Uterus (tissue), 4 donors: Measurements from ENCODE around the gene PRKN. TPM values are rescaled to one million over a fixed set of nuclear protein-coding genes. Genes with fewer than 3 reads are reported as not detected.

ENCODE experiments used
- DNase-seq, 2 donors: peaks; one replicate each; pipeline ENCODE4 v3.0.0-alpha.2; 2019 to 2020
- H3K27ac ChIP-seq, 2 donors: fragments of 200-600 bp; sonication (generic); 1 replicate in 1 of 2; 2 replicates in 1 of 2; pipeline ENCODE4 v1.5.1; 2016 to 2018
- H3K27me3 ChIP-seq, 2 donors: fragments of 200-600 bp; sonication (generic); one replicate each; pipeline ENCODE4 v1.5.1; 2018 to 2019; ENCODE audit warnings: control low read depth in 1 of 2
- H3K36me3 ChIP-seq, 2 donors: fragments of 200-600 bp; sonication (generic); one replicate each; pipeline ENCODE4 v1.5.1; 2019; ENCODE audit warnings: control low read depth in 1 of 2
- H3K4me1 ChIP-seq, 2 donors: fragments of 200-600 bp; sonication (generic); one replicate each; pipeline ENCODE4 v1.5.1; 2018 to 2019; ENCODE audit warnings: control low read depth in 1 of 2
- H3K4me3 ChIP-seq, 2 donors: fragments of 200-600 bp; sonication (generic); 1 replicate in 1 of 2; 2 replicates in 1 of 2; pipeline ENCODE4 v1.5.1; 2018 to 2019; ENCODE audit warnings: mild to moderate bottlenecking in 1 of 2
- H3K9me3 ChIP-seq, 2 donors: fragments of 200-600 bp; sonication (generic); one replicate each; pipeline ENCODE4 v1.5.1; 2019; ENCODE audit warnings: control low read depth in 1 of 2
- POLR2A ChIP-seq, 2 donors: fragments of 450-650 bp; IDR thresholded peaks; one replicate each; pipeline ENCODE4 v1.6.1; 2016; ENCODE audit warnings: antibody characterized with exemption in 2 of 2, mild to moderate bottlenecking in 1 of 2, moderate library complexity in 1 of 2
- intact Hi-C: fragments of 100-400 bp; cut with DNase I; formaldehyde crosslinking; loops from one replicate; pipeline ENCODE4 v1.15.1; 2023; ENCODE audit warnings: low total_unique reads
- total RNA-seq, 4 donors: library from RNA; depleted of rRNA in 3 of 4; stranded (reverse); fragments of >200 nt in 3 of 4; gene quantifications; one replicate each; pipeline versions ENCODE4 v1.1.0 to v1.2.4, GENCODE V29; 2014 to 2023
- TF ChIP-seq, protein P1 (sequence below), 4 experiments: fragments of 200-600 bp in 2 of 4; fragments of 450-650 bp in 2 of 4; sonication (generic) in 2 of 4; IDR thresholded peaks; one replicate each; pipeline ENCODE4 v1.5.1; 2016 to 2019; ENCODE audit warnings: antibody characterized with exemption in 4 of 4, mild to moderate bottlenecking in 2 of 4, moderate library complexity in 1 of 4
- donor health status: DM: yes; HTN: yes; CAD: no.

PRKN gene
- total RNA-seq, 4 donors from 2014 or later = 10.2 to 21.3 (median 13.1) TPM

DNA sequence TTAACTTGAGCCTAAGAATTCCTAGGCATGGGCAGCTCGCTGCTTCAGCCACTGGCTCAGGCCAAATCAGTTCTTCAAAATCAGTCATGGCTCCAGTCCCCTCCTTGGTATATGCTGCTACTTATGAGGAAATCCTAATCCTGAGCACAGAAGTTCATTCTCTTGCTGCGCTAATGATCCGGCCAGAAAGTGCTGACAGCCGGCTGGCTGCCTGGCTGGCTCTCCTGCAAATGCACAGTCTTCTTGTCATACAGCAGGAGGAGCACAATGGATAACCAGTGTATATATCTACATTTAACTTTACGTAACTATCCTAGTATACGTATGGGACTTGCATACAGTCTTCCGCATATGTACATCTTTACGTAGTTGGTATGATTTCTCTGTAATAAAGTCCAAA, 500.8 kb downstream of the PRKN start:
- no peak overlapping the region for H3K4me3 ChIP-seq
- intact Hi-C loops = no loop called here
- H3K9me3 ChIP-seq = no peaks in the 10 kb centered on the region
- TF ChIP-seq POLR2A (IDR thresholded peaks at IDR 0.05) = no peak
- TF ChIP-seq, protein P1, sequence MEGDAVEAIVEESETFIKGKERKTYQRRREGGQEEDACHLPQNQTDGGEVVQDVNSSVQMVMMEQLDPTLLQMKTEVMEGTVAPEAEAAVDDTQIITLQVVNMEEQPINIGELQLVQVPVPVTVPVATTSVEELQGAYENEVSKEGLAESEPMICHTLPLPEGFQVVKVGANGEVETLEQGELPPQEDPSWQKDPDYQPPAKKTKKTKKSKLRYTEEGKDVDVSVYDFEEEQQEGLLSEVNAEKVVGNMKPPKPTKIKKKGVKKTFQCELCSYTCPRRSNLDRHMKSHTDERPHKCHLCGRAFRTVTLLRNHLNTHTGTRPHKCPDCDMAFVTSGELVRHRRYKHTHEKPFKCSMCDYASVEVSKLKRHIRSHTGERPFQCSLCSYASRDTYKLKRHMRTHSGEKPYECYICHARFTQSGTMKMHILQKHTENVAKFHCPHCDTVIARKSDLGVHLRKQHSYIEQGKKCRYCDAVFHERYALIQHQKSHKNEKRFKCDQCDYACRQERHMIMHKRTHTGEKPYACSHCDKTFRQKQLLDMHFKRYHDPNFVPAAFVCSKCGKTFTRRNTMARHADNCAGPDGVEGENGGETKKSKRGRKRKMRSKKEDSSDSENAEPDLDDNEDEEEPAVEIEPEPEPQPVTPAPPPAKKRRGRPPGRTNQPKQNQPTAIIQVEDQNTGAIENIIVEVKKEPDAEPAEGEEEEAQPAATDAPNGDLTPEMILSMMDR (IDR thresholded peaks at IDR 0.05) = no peak
- no peak for DNase-seq
- H3K27me3 ChIP-seq = no peaks in the 10 kb centered on the region
- H3K4me1 ChIP-seq = no peaks in the 10 kb centered on the region
- H3K27ac ChIP-seq = no peak overlapping the region
- H3K36me3 ChIP-seq = no peaks in the 10 kb centered on the region

DNA sequence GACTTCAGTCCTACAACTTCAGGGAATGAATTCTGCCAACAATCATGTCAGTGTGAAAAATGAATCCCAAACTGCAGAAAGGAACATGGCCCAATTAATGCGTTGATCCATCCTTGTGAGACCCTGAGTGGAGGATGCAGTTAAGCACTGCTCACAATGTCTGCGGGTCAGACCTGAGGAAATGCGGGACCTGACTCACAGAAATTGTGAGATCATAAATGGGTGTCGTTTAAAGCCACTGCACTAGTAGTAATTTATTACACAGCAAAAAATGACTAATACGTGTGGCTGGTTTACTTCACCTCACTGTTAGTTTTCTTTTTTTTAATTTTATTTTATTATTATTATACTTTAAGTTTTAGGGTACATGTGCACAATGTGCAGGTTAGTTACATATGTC, 505.0 kb downstream of the PRKN start:
- Histone ChIP-seq H3K4me3 (no peak overlapping the region), H3K27ac (no peak overlapping the region), H3K27me3 (no peaks in the 10 kb centered on the region), H3K9me3 (no peaks in the 10 kb centered on the region), H3K4me1 (no peaks in the 10 kb centered on the region), H3K36me3 (no peaks in the 10 kb centered on the region)
- TF ChIP-seq, protein P1 (IDR thresholded peaks at IDR 0.05) = no peak
- no peak for TF ChIP-seq POLR2A (IDR thresholded peaks at IDR 0.05)
- DNase-seq = no peak
- intact Hi-C loops = no loop called here

DNA sequence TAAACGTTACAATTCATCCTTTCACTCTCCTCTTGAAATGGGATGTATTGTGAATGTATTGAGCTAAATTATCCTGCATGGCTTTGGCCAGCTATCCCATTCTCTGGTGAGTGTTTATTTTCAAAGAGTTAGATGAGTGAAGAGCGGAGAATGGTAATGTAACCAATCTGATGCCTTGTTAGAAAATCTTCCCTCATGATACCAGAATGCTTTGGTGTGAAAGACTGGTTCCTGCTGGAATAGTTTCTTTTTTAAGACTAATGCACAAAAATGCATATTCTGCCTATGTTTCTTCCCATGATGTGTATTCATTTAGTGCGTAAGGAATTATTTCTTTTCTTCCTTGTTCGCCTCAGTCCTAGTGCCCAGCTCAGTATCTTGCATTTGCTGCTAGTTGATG, 506.7 kb downstream of the PRKN start:
- H3K4me1 ChIP-seq = no peaks in the 10 kb centered on the region
- intact Hi-C loops = no loop called here
- DNase-seq = no peak
- no peaks in the 10 kb centered on the region for H3K9me3 ChIP-seq
- H3K27me3 ChIP-seq = no peaks in the 10 kb centered on the region
- no peaks in the 10 kb centered on the region for H3K36me3 ChIP-seq
- H3K27ac ChIP-seq = no peak overlapping the region
- no peak overlapping the region for H3K4me3 ChIP-seq
- TF ChIP-seq POLR2A (IDR thresholded peaks at IDR 0.05) = no peak

DNA sequence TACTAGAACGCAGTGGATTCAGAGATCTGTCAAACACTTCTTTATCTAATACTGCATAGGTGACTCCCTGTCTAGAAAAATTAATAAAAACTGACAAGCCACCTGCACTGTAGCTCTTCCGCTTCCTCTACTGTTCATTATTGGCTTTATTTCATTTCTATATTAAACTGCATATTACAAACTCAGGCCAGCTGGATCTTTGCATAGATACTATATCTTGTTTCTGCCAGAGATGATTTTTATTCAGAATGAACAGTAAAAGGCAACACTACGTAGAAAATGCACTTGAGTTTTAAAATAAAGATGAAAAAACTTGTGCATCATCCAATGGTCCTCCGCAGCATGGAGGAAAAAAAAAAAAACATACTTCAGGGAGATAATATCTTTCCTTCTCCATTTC, 508.3 kb downstream of the PRKN start:
- DNase-seq = no peak
- H3K27me3 ChIP-seq = no peaks in the 10 kb centered on the region
- TF ChIP-seq, protein P1 (IDR thresholded peaks at IDR 0.05) = no peak
- TF ChIP-seq POLR2A (IDR thresholded peaks at IDR 0.05) = no peak
- no peaks in the 10 kb centered on the region for H3K36me3 ChIP-seq
- no peak overlapping the region for H3K4me3 ChIP-seq
- intact Hi-C loops = no loop called here
- H3K27ac ChIP-seq = no peak overlapping the region
- H3K4me1 ChIP-seq = no peaks in the 10 kb centered on the region
- H3K9me3 ChIP-seq = no peaks in the 10 kb centered on the region

DNA sequence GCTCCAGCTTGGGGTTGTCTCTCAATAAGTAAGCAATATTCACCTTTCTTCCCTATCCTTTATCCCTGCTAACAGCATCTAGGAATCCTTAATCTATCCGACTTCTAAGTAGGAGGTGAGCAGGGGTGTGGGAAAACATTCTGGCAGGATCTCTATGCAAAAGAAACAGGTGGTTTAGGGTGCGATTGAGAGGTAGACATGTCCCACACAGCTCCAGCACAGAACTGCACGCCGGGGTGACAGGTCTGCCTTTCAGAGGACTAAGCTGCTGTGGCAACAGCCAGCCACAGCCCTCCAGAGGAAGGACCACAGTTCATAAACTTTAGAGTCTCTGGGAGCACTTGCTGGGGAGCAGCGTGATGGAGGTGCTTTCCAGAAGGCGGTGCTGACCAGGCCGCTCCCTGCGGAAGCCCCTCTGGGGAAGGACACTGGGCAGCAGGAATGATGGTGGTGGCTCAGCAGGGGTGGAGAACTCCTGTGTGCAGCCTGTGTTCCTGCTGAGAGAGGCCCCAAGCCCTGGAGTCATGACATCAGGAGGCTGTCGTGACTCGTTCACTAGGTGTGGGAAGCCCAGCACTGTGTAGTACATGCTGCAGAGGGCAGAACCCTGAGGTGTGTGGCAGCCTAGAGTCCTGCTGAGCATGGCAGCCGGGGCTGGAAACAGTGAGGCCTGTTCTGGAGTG, 509.6 kb downstream of the PRKN start:
- no peaks in the 10 kb centered on the region for H3K9me3 ChIP-seq
- no peaks in the 10 kb centered on the region for H3K4me1 ChIP-seq
- intact Hi-C loops = no loop called here
- H3K27ac ChIP-seq = no peak overlapping the region
- H3K4me3 ChIP-seq = no peak overlapping the region
- H3K36me3 ChIP-seq = no peaks in the 10 kb centered on the region
- TF ChIP-seq, protein P1 (IDR thresholded peaks at IDR 0.05) = no peak
- no peak for TF ChIP-seq POLR2A (IDR thresholded peaks at IDR 0.05)
- H3K27me3 ChIP-seq = no peaks in the 10 kb centered on the region
- DNase-seq = no peak

DNA sequence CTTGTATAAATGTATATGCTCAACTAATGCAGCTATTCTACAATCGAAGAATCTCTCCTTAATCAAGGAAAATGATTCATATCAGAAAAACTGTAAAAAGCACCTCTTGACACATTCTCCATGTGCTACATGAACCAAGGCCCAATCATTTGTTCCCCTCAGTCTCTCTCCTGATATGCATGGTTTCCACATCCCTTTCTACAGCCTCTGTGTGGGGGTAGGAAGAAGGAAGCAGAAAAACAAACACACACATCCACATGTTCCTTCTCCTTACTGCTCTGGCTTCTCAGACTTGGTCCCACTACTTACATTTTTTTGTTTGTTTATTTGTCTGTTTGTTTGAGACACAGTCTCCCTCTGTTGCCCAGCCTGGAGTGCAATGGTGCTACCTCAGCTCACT, 510.5 kb downstream of the PRKN start:
- Histone ChIP-seq H3K4me1 (no peaks in the 10 kb centered on the region), H3K36me3 (no peaks in the 10 kb centered on the region), H3K9me3 (no peaks in the 10 kb centered on the region), H3K27ac (no peak overlapping the region), H3K4me3 (no peak overlapping the region), H3K27me3 (no peaks in the 10 kb centered on the region)
- intact Hi-C loops = no loop called here
- TF ChIP-seq POLR2A (IDR thresholded peaks at IDR 0.05) = no peak
- TF ChIP-seq, protein P1 (IDR thresholded peaks at IDR 0.05) = no peak
- no peak for DNase-seq
